ENCODE data around the gene HJV.

The HJV gene

DNA sequence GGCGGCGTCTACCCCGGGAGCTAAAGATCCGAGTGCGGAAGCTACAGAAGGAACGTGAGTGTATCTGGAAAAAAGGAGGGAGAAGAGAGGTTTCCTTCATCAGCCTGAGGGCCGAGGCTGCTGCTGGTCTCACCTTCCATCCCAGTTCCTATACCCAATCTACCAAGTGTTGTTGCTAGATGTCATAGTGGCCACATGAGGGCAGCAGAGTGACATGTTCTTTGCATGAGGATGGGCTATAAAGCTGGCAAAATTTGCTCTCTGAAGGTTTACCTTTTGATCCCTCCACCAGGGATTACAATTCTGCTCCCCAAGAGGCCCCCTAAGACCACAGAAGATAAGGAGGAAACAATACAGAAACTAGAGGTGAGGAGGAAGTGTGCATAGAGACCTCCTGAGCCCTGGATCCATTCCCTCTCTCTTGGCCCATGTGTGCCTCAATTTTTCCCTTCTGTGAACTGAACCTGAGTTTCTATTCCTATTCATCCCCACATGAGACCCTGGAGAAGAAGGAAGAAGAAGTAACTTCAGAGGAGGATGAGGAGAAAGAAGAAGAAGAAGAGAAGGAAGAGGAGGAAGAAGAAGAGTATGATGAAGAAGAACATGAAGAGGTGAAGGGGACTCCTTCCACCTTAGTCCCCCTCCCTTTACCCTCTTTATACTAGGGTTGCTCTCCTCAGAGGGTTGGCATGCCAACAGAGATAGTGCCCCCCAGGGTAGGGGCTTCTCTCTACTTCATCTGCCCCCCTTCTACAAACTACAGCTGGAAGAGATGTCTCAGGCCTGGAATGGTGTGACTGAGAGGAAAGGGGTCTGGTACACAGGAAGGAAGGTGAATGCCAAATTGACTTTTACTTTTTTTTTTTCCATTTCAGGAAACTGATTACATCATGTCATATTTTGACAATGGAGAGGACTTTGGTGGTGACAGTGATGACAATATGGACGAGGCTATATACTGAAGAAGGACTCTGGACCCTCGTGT lies 43.8 kb downstream of the HJV start:
- peak; percentile 85 for DNase-seq (ENCODE audit: low spot score)

- DNase-seq (ENCODE audit: low spot score) = no peak
Observed at GRCh38 chr1:145977016-145977415, 44.5 kb downstream of the HJV start.

GRCh38 chr1:145975216-145975615 lies 46.3 kb downstream of the HJV start:
- no peak for DNase-seq (ENCODE audit: low spot score)

GRCh38 chr1:145974721-145975120 lies 46.8 kb downstream of the HJV start:
- DNase-seq (ENCODE audit: low spot score) = no peak

DNA sequence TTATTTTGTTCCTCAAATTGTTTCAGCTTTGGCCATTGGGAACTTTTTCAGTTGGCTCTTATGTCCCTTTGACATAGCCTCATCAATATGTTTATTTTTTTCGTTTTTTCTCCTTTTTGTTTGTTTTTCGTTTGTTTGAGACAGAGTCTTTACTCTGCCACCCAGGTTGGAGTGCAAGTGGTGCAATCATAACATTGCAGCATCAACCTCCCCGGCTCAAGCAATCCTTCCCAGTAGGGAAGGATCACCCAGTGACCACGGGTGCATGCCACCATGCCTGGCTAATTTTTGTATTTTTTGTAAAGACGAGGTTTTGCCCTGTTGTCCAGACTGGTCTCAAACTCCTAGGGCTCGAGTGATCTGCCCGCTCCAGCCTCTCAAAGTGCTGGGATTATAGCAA lies 49.0 kb downstream of the HJV start:
- no peak for DNase-seq (ENCODE audit: low spot score)

Data from CD4-positive, alpha-beta T cell treated with Interleukin-15 for 4 hours (primary cell).